A549 (cell line): ENCODE measurements around the gene GSG1L.

ENCODE experiments used
- CBX8 ChIP-seq: fragments of 200-600 bp; sonication (generic); IDR thresholded peaks from 2 replicates; pipeline ENCODE4 v1.6.1; 2016
- CHD4 ChIP-seq: fragments of 200-600 bp; sonication (generic); IDR thresholded peaks from 2 replicates; pipeline ENCODE4 v1.6.1; 2016; ENCODE audit warnings: antibody characterized with exemption, mild to moderate bottlenecking, borderline replicate concordance
- EP300 ChIP-seq, 2 experiments: fragments of >200 bp; sonication (Bioruptor Twin); formaldehyde crosslinking; IDR thresholded peaks; 2 replicates in 1 of 2; 3 replicates in 1 of 2; pipeline ENCODE4 v1.6.1; 2016 to 2017
- HOXB13 ChIP-seq: fragments of 250-450 bp; sonication (Bioruptor Pico); IDR thresholded peaks from 2 replicates; pipeline ENCODE4 v1.5.0; 2020; ENCODE audit warnings: low read depth, mild to moderate bottlenecking, moderate library complexity
- JUN ChIP-seq, 2 experiments: fragments of >200 bp; sonication (Bioruptor Twin); formaldehyde crosslinking; IDR thresholded peaks; 2 replicates in 1 of 2; 3 replicates in 1 of 2; pipeline ENCODE4 v1.6.1; 2016 to 2017
- PHF8 ChIP-seq: fragments of 200-600 bp; sonication (generic); IDR thresholded peaks from 2 replicates; pipeline ENCODE4 v1.6.1; 2016; ENCODE audit warnings: low read depth, mild to moderate bottlenecking, antibody characterized with exemption, moderate library complexity, borderline replicate concordance
- POLR2A ChIP-seq: IDR thresholded peaks from 2 replicates; pipeline ENCODE4 v1.6.1; 2012; ENCODE audit warnings: mild to moderate bottlenecking, low read length
- TF ChIP-seq, protein P1 (sequence below): fragments of >200 bp; sonication (Bioruptor Twin); formaldehyde crosslinking; IDR thresholded peaks from 3 replicates; pipeline ENCODE4 v1.5.1; 2016
- TF ChIP-seq, protein P2 (sequence below): IDR thresholded peaks from 2 replicates; pipeline ENCODE4 v1.6.1; 2012

DNA sequence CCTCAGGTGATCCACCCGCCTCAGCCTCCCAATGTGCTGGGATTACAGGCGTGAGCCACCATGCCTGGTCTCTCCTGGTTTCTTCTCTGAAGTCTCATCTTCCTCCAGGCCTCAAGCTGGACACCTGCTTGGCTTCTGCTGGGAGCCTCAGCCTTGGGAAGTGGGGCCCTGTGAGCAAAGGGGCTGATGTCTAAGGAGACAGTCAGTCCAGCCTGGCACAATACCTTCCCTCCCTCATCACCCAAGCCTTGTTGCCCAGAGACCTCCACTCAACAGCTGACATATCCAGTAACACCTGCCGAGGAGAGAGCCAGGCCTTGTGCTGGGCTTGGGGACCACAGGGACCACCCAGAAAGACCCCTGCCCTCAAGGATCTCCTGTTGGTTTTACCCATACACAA is 251.6 kb downstream of the GSG1L start:
- TF ChIP-seq HOXB13 (CRISPR knock-in tag) = no peak
- no peak for TF ChIP-seq CBX8
- TF ChIP-seq POLR2A = no peak
- TF ChIP-seq, protein P1, sequence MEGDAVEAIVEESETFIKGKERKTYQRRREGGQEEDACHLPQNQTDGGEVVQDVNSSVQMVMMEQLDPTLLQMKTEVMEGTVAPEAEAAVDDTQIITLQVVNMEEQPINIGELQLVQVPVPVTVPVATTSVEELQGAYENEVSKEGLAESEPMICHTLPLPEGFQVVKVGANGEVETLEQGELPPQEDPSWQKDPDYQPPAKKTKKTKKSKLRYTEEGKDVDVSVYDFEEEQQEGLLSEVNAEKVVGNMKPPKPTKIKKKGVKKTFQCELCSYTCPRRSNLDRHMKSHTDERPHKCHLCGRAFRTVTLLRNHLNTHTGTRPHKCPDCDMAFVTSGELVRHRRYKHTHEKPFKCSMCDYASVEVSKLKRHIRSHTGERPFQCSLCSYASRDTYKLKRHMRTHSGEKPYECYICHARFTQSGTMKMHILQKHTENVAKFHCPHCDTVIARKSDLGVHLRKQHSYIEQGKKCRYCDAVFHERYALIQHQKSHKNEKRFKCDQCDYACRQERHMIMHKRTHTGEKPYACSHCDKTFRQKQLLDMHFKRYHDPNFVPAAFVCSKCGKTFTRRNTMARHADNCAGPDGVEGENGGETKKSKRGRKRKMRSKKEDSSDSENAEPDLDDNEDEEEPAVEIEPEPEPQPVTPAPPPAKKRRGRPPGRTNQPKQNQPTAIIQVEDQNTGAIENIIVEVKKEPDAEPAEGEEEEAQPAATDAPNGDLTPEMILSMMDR = no peak
- TF ChIP-seq, protein P2, sequence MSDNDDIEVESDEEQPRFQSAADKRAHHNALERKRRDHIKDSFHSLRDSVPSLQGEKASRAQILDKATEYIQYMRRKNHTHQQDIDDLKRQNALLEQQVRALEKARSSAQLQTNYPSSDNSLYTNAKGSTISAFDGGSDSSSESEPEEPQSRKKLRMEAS = no peak
- TF ChIP-seq JUN (IDR thresholded peaks at IDR 0.05) = no peak
- TF ChIP-seq PHF8 = no peak
- TF ChIP-seq EP300 (IDR thresholded peaks at IDR 0.05) = no peak
- TF ChIP-seq CHD4 = no peak
